ENCODE results near the gene DLG3. TPM values are rescaled to one million over a fixed set of nuclear protein-coding genes. Genes with fewer than 3 reads are reported as not detected.

DLG3 gene
- total RNA-seq, 4 donors from 2014 or later, result 0.20 to 3.4 (median 0.69) TPM

DNA sequence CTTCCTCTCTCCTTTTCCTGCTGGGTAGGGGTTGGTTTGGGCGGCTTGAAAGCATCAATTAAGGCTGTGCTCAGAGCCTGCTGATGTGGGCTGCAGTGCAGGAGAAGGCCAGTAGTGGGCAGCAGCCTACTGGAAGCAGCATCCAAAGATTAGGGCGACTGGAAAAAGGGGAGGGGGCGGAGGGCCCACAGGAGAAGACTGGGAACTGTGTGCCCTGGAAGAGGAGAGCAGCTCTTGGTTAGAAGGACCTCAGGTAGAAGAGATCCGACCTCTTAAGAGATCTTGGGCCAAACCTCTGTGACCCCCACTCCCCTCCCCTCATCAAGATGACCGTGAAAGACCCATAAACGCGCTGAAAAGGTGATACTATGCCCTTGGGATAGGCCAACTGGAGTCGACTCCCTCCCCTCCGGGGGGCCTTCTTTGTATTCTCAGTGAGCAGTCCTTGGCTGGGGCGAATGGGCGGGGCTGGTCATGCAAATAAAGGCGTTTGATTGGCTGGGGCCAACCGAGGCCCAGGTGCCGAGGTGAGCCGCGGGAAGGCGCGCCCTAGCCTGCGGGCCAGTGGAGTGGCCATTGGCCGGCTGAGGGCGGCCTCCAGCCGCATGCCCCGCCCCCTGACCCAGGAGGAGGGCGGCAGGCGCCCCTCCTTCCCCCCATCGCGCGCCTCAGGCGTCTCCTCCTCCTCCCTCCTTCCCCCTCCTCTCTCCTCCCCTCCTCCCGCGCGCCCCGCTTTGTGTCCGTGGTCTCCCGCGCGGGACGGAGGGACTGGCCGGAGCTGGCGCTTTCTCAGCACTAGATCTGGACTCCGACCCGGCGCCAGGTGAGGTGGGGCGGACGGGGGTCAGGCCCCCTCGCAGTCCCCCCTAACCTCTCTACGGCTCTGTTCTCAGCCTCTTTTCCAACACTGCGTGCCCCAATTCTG lies 10.1 kb downstream of the DLG3 start:
- peak in 1 of 2 donors; percentile 59 for ATAC-seq
- no peaks in the 10 kb centered on the region for H3K27me3 ChIP-seq
- H3K4me3 ChIP-seq, result peak overlapping the region; percentile 21 to 42 (median 38)
- H3K9me3 ChIP-seq, result no peaks in the 10 kb centered on the region
- peak overlapping the region; percentile 5 to 48 (median 29) for H3K27ac ChIP-seq
- in situ Hi-C loops (cut with MboI; ENCODE audit: low sequenced_read_pairs in 4 of 4) (no loop called here), intact Hi-C loops (cut with DNase I; ENCODE audit: low total_unique reads) (no loop called here)
- DNase-seq, result peak in 1 of 2 donors; percentile 17
- no peaks in the 10 kb centered on the region for H3K4me1 ChIP-seq
- TF ChIP-seq POLR2A (IDR thresholded peaks at IDR 0.05), result no peak
- TF ChIP-seq, protein P1, sequence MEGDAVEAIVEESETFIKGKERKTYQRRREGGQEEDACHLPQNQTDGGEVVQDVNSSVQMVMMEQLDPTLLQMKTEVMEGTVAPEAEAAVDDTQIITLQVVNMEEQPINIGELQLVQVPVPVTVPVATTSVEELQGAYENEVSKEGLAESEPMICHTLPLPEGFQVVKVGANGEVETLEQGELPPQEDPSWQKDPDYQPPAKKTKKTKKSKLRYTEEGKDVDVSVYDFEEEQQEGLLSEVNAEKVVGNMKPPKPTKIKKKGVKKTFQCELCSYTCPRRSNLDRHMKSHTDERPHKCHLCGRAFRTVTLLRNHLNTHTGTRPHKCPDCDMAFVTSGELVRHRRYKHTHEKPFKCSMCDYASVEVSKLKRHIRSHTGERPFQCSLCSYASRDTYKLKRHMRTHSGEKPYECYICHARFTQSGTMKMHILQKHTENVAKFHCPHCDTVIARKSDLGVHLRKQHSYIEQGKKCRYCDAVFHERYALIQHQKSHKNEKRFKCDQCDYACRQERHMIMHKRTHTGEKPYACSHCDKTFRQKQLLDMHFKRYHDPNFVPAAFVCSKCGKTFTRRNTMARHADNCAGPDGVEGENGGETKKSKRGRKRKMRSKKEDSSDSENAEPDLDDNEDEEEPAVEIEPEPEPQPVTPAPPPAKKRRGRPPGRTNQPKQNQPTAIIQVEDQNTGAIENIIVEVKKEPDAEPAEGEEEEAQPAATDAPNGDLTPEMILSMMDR (IDR thresholded peaks at IDR 0.05 in 4 of 5, conservative IDR thresholded peaks at IDR 0.05 in 1 of 5), result peak; percentile 29 to 68 (median 50)
- no peaks in the 10 kb centered on the region for H3K36me3 ChIP-seq

DNA sequence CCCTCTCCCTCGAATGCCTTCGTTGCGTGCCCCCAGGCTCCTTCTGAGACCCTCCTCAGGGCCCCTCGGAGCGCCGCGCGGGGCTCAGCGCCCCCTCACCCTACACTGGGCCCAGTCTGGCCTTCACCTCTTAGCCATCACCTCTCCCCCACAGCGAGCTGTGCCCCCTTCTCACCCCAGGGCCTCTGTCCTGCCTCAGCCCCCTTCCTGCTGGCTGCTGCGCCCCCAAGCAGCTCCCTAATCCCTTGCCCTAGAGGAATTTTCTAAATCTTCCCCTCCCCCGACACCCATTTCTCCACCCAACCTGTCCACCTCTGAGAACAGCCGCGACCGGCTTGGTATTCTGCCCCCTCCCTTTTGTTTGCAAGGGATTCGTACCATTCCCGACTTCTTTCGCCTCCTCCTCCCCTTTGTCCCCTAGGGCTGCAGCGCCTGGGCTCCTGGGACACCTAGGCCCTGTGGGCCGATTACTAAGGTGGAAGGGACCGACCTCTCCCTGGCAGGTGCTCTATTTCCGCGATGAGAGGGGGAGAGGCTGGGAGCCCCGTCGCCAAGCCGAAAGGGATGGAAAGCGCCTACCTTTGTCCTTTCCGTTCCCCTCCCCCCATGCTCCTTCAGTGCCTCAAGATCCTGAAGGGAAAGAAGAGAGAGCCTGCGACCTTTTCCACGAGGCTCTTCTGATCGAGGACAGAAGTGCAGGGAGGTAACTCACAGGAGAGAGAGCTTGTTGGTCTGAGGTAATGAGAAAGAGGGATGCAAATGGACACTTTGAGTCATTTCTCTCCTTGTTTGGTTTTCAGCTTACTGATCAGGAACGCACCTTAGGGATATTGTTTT lies 10.9 kb downstream of the DLG3 start:
- peak overlapping the region; percentile 21 to 42 (median 38) for H3K4me3 ChIP-seq
- intact Hi-C loops (cut with DNase I; ENCODE audit: low total_unique reads), result no loop called here
- DNase-seq, result no peak
- ATAC-seq, result no peak
- H3K27ac ChIP-seq, result peak overlapping the region; percentile 5 to 48 (median 29)
- H3K4me1 ChIP-seq, result no peaks in the 10 kb centered on the region
- TF ChIP-seq POLR2A (IDR thresholded peaks at IDR 0.05), result no peak
- TF ChIP-seq, protein P1 (IDR thresholded peaks at IDR 0.05 in 4 of 5, conservative IDR thresholded peaks at IDR 0.05 in 1 of 5), result no peak
- no peaks in the 10 kb centered on the region for H3K36me3 ChIP-seq
- H3K9me3 ChIP-seq, result no peaks in the 10 kb centered on the region
- H3K27me3 ChIP-seq, result no peaks in the 10 kb centered on the region
- in situ Hi-C loops (cut with MboI; ENCODE audit: low sequenced_read_pairs in 4 of 4), result no loop called here

DNA sequence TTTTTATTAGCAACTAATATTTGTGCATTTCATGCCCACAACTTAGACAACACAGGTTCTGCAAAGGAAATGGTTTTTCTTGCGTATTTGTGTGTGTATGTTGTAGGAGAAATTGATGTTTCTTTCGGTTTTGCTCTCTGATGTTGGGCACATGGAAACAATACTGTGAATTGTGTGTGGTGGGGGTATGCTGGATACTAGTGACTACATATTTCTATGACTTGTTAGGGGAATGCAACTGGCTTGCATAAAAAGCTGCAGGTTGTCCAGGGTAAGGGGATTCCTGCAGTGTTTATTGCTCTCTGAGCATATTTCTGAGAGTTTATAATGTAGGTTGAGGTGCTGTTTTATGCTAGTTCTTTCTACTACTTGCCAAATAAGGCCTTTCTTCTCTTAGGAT lies 11.6 kb downstream of the DLG3 start:
- intact Hi-C loops (cut with DNase I; ENCODE audit: low total_unique reads) (no loop called here), in situ Hi-C loops (cut with MboI; ENCODE audit: low sequenced_read_pairs in 4 of 4) (no loop called here)
- Histone ChIP-seq H3K27ac (no peak overlapping the region), H3K4me3 (no peak overlapping the region), H3K4me1 (no peaks in the 10 kb centered on the region), H3K36me3 (no peaks in the 10 kb centered on the region), H3K27me3 (no peaks in the 10 kb centered on the region), H3K9me3 (no peaks in the 10 kb centered on the region)
- no peak for ATAC-seq
- TF ChIP-seq, protein P1 (IDR thresholded peaks at IDR 0.05 in 4 of 5, conservative IDR thresholded peaks at IDR 0.05 in 1 of 5), result no peak
- no peak for TF ChIP-seq POLR2A (IDR thresholded peaks at IDR 0.05)
- DNase-seq, result no peak

DNA sequence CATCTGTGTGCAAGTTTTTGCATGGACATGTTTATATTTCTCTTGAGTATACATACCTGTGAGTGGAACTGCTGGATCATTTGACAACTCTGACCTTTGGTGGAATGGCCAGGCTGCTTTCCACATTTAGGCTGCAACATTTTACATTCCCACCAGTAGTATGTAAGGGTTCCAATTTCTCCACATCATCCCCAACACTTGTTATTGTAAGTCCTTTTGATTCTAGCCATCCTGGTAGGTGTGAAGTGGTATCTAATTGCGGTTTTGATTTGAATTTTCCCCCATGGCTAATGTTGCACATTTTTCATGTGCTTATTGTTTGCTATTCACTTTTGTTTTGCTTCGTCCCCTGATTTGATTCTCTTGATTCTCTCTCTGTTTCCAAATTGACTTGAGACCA lies 16.4 kb downstream of the DLG3 start:
- no peak overlapping the region for H3K4me3 ChIP-seq
- no peaks in the 10 kb centered on the region for H3K27me3 ChIP-seq
- TF ChIP-seq POLR2A (IDR thresholded peaks at IDR 0.05), result no peak
- TF ChIP-seq, protein P1 (IDR thresholded peaks at IDR 0.05 in 4 of 5, conservative IDR thresholded peaks at IDR 0.05 in 1 of 5), result no peak
- DNase-seq (no peak), ATAC-seq (no peak)
- H3K27ac ChIP-seq, result no peak overlapping the region
- H3K9me3 ChIP-seq, result no peaks in the 10 kb centered on the region
- H3K36me3 ChIP-seq, result no peaks in the 10 kb centered on the region
- H3K4me1 ChIP-seq, result no peaks in the 10 kb centered on the region
- intact Hi-C loops (cut with DNase I; ENCODE audit: low total_unique reads) (no loop called here), in situ Hi-C loops (cut with MboI; ENCODE audit: low sequenced_read_pairs in 4 of 4) (no loop called here)
